Gastroesophageal sphincter (tissue), 4 donors: ENCODE measurements around the gene VPS13D. TPM values are rescaled to one million over a fixed set of nuclear protein-coding genes. Genes with fewer than 3 reads are reported as not detected.

Experiments used
- ATAC-seq: fragments of 150-250 bp; one replicate; pipeline ENCODE4 v1.9.1; 2016; ENCODE audit warnings: mild to moderate bottlenecking, moderate library complexity
- H3K27ac ChIP-seq, 4 donors: fragments of 200-600 bp; sonication (generic) in 3 of 4; 1 replicate in 3 of 4; 2 replicates in 1 of 4; pipeline ENCODE4 v1.5.1; 2016 to 2019
- H3K27me3 ChIP-seq: fragments of 200-600 bp; sonication (generic); one replicate; pipeline ENCODE4 v1.5.1; 2019
- H3K36me3 ChIP-seq, 2 donors: fragments of 200-600 bp; sonication (generic); one replicate each; pipeline ENCODE4 v1.5.1; 2019; ENCODE audit warnings: control low read depth in 1 of 2
- H3K4me1 ChIP-seq, 3 donors: fragments of 200-600 bp; sonication (generic); 1 replicate in 2 of 3; 2 replicates in 1 of 3; pipeline ENCODE4 v1.5.1; 2016 to 2019; ENCODE audit warnings: control low read depth in 2 of 3
- H3K4me3 ChIP-seq, 2 donors: fragments of 200-600 bp; sonication (generic); one replicate each; pipeline ENCODE4 v1.5.1; 2019; ENCODE audit warnings: mild to moderate bottlenecking in 1 of 2, moderate library complexity in 1 of 2
- H3K9me3 ChIP-seq, 3 donors: fragments of 200-600 bp; sonication (generic); one replicate each; pipeline ENCODE4 v1.5.1; 2017 to 2019; ENCODE audit warnings: control low read depth in 2 of 3
- EP300 ChIP-seq: sonication (generic); formaldehyde crosslinking; IDR thresholded peaks from one replicate; pipeline ENCODE4 v1.6.1; 2017; ENCODE audit warnings: antibody characterized with exemption, mild to moderate bottlenecking
- POLR2A ChIP-seq, 2 donors: fragments of 450-650 bp; IDR thresholded peaks; one replicate each; pipeline ENCODE4 v1.6.1; 2017; ENCODE audit warnings: antibody characterized with exemption in 2 of 2, mild to moderate bottlenecking in 2 of 2, moderate library complexity in 1 of 2
- POLR2AphosphoS5 ChIP-seq: sonication (generic); formaldehyde crosslinking; IDR thresholded peaks from one replicate; pipeline ENCODE4 v1.6.1; 2017; ENCODE audit warnings: antibody characterized with exemption
- WGBS, 2 donors: methylation state at CpG; one replicate each; pipeline ENCODE4 v1.1.5; 2018; ENCODE audit warnings: low coverage in 1 of 2; 5-methylcytosine and 5-hydroxymethylcytosine counted together
- total RNA-seq, 4 donors: library from RNA; depleted of rRNA; stranded (reverse); fragments of >200 nt; gene quantifications; one replicate each; pipeline ENCODE4 v1.1.0, GENCODE V29; 2016
- TF ChIP-seq, protein P1 (sequence below), 4 experiments: fragments of 200-600 bp in 2 of 4; fragments of 450-650 bp in 2 of 4; sonication (generic) in 1 of 4; IDR thresholded peaks; one replicate each; pipeline ENCODE4 v1.5.1; 2017 to 2019; ENCODE audit warnings: antibody characterized with exemption in 4 of 4, mild to moderate bottlenecking in 2 of 4, moderate library complexity in 2 of 4

The VPS13D gene
- total RNA-seq, 4 donors from 2014 or later, result 62.3 to 95.5 (median 81.5) TPM

- no peaks in the 10 kb centered on the region for H3K27me3 ChIP-seq
- TF ChIP-seq, protein P1, sequence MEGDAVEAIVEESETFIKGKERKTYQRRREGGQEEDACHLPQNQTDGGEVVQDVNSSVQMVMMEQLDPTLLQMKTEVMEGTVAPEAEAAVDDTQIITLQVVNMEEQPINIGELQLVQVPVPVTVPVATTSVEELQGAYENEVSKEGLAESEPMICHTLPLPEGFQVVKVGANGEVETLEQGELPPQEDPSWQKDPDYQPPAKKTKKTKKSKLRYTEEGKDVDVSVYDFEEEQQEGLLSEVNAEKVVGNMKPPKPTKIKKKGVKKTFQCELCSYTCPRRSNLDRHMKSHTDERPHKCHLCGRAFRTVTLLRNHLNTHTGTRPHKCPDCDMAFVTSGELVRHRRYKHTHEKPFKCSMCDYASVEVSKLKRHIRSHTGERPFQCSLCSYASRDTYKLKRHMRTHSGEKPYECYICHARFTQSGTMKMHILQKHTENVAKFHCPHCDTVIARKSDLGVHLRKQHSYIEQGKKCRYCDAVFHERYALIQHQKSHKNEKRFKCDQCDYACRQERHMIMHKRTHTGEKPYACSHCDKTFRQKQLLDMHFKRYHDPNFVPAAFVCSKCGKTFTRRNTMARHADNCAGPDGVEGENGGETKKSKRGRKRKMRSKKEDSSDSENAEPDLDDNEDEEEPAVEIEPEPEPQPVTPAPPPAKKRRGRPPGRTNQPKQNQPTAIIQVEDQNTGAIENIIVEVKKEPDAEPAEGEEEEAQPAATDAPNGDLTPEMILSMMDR (IDR thresholded peaks at IDR 0.05), result no peak
- TF ChIP-seq POLR2AphosphoS5 (no peak), EP300 (no peak), POLR2A (IDR thresholded peaks at IDR 0.05) (no peak)
- H3K4me3 ChIP-seq, result no peak overlapping the region
- no peaks in the 10 kb centered on the region for H3K9me3 ChIP-seq
- H3K36me3 ChIP-seq, result peaks cover 0 to 86% of the 10 kb centered on the region in 2 donors
- peaks cover 0 to 4% (median 0%) of the 10 kb centered on the region in 3 donors for H3K4me1 ChIP-seq
- ATAC-seq, result no peak
- no peak overlapping the region for H3K27ac ChIP-seq
- WGBS, 2 donors, result 85 to 94% methylated on average over 2 to 3 of the region's 3 CpGs
These were observed 52.3 kb downstream of the VPS13D start for GRCh38 chr1:12282142-12282541.

DNA sequence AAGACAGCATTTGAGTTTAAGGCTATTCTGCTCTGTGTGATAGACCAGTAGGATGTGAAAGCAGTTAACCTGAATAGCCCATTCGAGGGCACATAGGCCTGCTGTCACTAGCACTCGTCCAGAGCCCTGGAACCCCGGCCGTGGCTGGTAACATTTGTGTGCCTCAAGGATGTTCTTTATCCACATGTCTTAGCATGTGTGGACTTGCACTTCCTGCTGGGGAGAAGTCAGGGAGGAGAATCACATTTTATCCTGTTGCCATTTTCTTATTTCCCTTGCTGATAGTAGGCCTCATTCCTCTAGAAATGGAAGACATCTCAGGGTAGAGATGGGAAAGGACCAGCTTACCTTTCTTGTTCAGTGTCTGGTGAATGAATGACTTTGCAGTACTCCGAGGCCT, 54.7 kb downstream of the VPS13D start:
- WGBS, 2 donors, result 83 to 97% methylated on average over 3 to 5 of the region's 5 CpGs
- H3K36me3 ChIP-seq, result peaks cover 0 to 79% of the 10 kb centered on the region in 2 donors

GRCh38 chr1:12285496-12286143, 55.8 kb downstream of the VPS13D start:
- Histone ChIP-seq H3K4me1 (no peaks in the 10 kb centered on the region), H3K27me3 (no peaks in the 10 kb centered on the region), H3K36me3 (peaks cover 0 to 79% of the 10 kb centered on the region in 2 donors), H3K27ac (no peak overlapping the region), H3K4me3 (no peak overlapping the region), H3K9me3 (no peaks in the 10 kb centered on the region)
- ATAC-seq, result no peak
- 84 to 97% methylated on average over 4 of the region's 5 CpGs for WGBS, 2 donors
- TF ChIP-seq POLR2AphosphoS5 (no peak), EP300 (no peak), POLR2A (IDR thresholded peaks at IDR 0.05) (no peak)
- TF ChIP-seq, protein P1 (IDR thresholded peaks at IDR 0.05), result no peak

More for the DNA sequence above, 54.7 kb downstream of the VPS13D start:
- no peak for ATAC-seq
- Histone ChIP-seq H3K27me3 (no peaks in the 10 kb centered on the region), H3K4me3 (no peak overlapping the region), H3K27ac (no peak overlapping the region), H3K4me1 (no peaks in the 10 kb centered on the region), H3K9me3 (no peaks in the 10 kb centered on the region)
- TF ChIP-seq, protein P1 (IDR thresholded peaks at IDR 0.05), result no peak
- TF ChIP-seq POLR2AphosphoS5 (no peak), POLR2A (IDR thresholded peaks at IDR 0.05) (no peak), EP300 (no peak)

GRCh38 chr1:12287869-12288268, 58.0 kb downstream of the VPS13D start:
- no peak for ATAC-seq
- H3K4me3 ChIP-seq, result no peak overlapping the region
- H3K27ac ChIP-seq, result no peak overlapping the region
- H3K36me3 ChIP-seq, result peaks cover 0 to 77% of the 10 kb centered on the region in 2 donors
- H3K27me3 ChIP-seq, result no peaks in the 10 kb centered on the region
- no peaks in the 10 kb centered on the region for H3K9me3 ChIP-seq
- WGBS, 2 donors, result 89% methylated on average over 3 of the region's 3 CpGs
- TF ChIP-seq, protein P1 (IDR thresholded peaks at IDR 0.05), result no peak
- no peak for TF ChIP-seq POLR2A (IDR thresholded peaks at IDR 0.05)
- TF ChIP-seq POLR2AphosphoS5, result no peak
- TF ChIP-seq EP300, result no peak
- no peaks in the 10 kb centered on the region for H3K4me1 ChIP-seq

DNA sequence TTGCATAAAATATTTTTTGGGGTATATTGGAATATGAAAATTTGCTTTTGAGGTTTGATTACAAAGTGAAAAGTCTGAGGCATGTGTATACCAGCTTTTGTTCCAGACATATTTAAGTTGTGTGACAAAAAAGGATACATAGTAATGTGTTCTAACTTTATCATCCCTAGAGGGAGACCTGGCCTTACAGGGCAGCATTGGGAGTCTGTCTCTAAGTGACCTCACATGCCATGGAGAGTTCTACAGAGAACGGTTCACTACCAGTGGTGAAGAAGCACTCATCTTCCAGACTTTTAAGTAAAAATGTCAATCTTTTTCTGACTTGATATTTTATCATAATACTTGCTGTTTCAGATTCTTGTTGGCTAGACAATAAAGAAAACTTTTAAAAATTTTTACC, 61.0 kb downstream of the VPS13D start:
- Histone ChIP-seq H3K4me1 (no peaks in the 10 kb centered on the region), H3K4me3 (no peak overlapping the region), H3K9me3 (no peaks in the 10 kb centered on the region), H3K36me3 (peaks cover 0 to 85% of the 10 kb centered on the region in 2 donors), H3K27me3 (no peaks in the 10 kb centered on the region), H3K27ac (no peak overlapping the region)
- ATAC-seq, result no peak
- WGBS, 2 donors, result 62 to 67% methylated on average over 1 of the region's 1 CpG
- TF ChIP-seq, protein P1 (IDR thresholded peaks at IDR 0.05), result no peak
- TF ChIP-seq EP300, result no peak
- no peak for TF ChIP-seq POLR2A (IDR thresholded peaks at IDR 0.05)
- no peak for TF ChIP-seq POLR2AphosphoS5
